HepG2 (cell line): ENCODE results near the gene H3-3A. TPM values are rescaled to one million over a fixed set of nuclear protein-coding genes. Genes with fewer than 3 reads are reported as not detected.

ENCODE experiments used
- ELF4 ChIP-seq: sonication (generic); formaldehyde crosslinking; IDR thresholded peaks from 2 replicates; pipeline ENCODE4 v1.5.0; 2020; ENCODE audit warnings: missing genetic modification reagents, mild to moderate bottlenecking, moderate library complexity, borderline replicate concordance
- ETS1 ChIP-seq: sonication (generic); formaldehyde crosslinking; IDR thresholded peaks from 2 replicates; pipeline ENCODE4 v1.4.0; 2020; ENCODE audit warnings: missing genetic modification reagents
- HMG20B ChIP-seq: conservative IDR thresholded peaks from 2 replicates; pipeline ENCODE4 v1.6.1; 2016; ENCODE audit warnings: missing genetic modification reagents, missing compliant biosample characterization
- LRRFIP1 ChIP-seq: sonication (generic); formaldehyde crosslinking; conservative IDR thresholded peaks from 2 replicates; pipeline ENCODE4 v1.4.0; 2020; ENCODE audit warnings: missing genetic modification reagents
- MIER3 ChIP-seq: IDR thresholded peaks from 2 replicates; pipeline ENCODE4 v1.6.1; 2016; ENCODE audit warnings: missing compliant biosample characterization, borderline replicate concordance
- TFDP1 ChIP-seq: IDR thresholded peaks from 2 replicates; pipeline ENCODE4 v1.6.1; 2016; ENCODE audit warnings: missing compliant biosample characterization, missing genetic modification reagents, borderline replicate concordance
- ZBTB40 ChIP-seq, 2 experiments: fragments of 450-650 bp in 1 of 2; sonication (generic) in 1 of 2; formaldehyde crosslinking in 1 of 2; IDR thresholded peaks; 2 replicates each; pipeline versions ENCODE4 v1.6.1 to v1.8.0; 2016 to 2022; ENCODE audit warnings: antibody characterized with exemption in 1 of 2, mild to moderate bottlenecking in 1 of 2, missing genetic modification reagents in 1 of 2
- ZMYM4 ChIP-seq: sonication (generic); formaldehyde crosslinking; IDR thresholded peaks from 2 replicates; pipeline ENCODE4 v1.8.1; 2023; ENCODE audit warnings: mild to moderate bottlenecking, missing genetic modification reagents
- ZNF513 ChIP-seq: sonication (generic); formaldehyde crosslinking; conservative IDR thresholded peaks from 2 replicates; pipeline ENCODE4 v1.5.0; 2020; ENCODE audit warnings: missing genetic modification reagents
- ZNF589 ChIP-seq: sonication (generic); formaldehyde crosslinking; conservative IDR thresholded peaks from 2 replicates; pipeline ENCODE4 v1.8.0; 2022; ENCODE audit warnings: mild to moderate bottlenecking, moderate library complexity, missing genetic modification reagents
- ZSCAN20 ChIP-seq: sonication (generic); formaldehyde crosslinking; IDR thresholded peaks from 2 replicates; pipeline ENCODE4 v1.4.0; 2020; ENCODE audit warnings: missing genetic modification reagents, mild to moderate bottlenecking, borderline replicate concordance
- polyA plus RNA-seq, 8 experiments: library from polyadenylated mRNA; depleted of rRNA in 3 of 8; stranded (reverse) in 7 of 8; unstranded in 1 of 8; fragments of >200 nt; fragmentation: Illumina TruSeq in 4 of 8; extraction: Trizol in 4 of 8; gene quantifications; 2 replicates each; pipeline versions ENCODE4 v1.2.1 to v1.2.3, GENCODE V29; 2011 to 2016; ENCODE audit warnings: low read depth in 4 of 8, missing spikeins in 1 of 8, mixed read lengths in 1 of 8; ENCODE audit not compliant: insufficient read depth in 1 of 8
- total RNA-seq, 5 experiments: library from RNA; depleted of rRNA; stranded (reverse); fragments of >200 nt; fragmentation: Illumina TruSeq; extraction: Trizol; gene quantifications; 2 replicates each; pipeline ENCODE4 v1.2.3, GENCODE V29; 2016; ENCODE audit warnings: low read depth in 1 of 5

The H3-3A gene
- total and polyA plus RNA-seq, 2 of the 13 experiments (the other 11 are each of a cell fraction or from before 2014, with no cell fraction given): 221 to 320 TPM

GRCh38 chr1:226083302-226084101 is 21.0 kb downstream of the H3-3A start (continued):
- peak; percentile 47; the same call in 1 of the 2 replicates for TF ChIP-seq TFDP1 (CRISPR knock-in tag)
- peak; percentile 79; the same call in 1 of the 2 replicates for TF ChIP-seq ZNF589
- no peak for TF ChIP-seq ZBTB40 (IDR thresholded peaks at IDR 0.05)
- TF ChIP-seq ZBTB40 (CRISPR knock-in tag; IDR thresholded peaks at IDR 0.05): peak; percentile 69; the same call in 1 of the 2 replicates
- TF ChIP-seq ETS1 (CRISPR knock-in tag): no peak
- TF ChIP-seq HMG20B: no peak
- TF ChIP-seq LRRFIP1 (CRISPR knock-in tag): 0 out of 2 replicates have a peak, but pooled peaks have one; percentile 51
- TF ChIP-seq ZNF513: no peak
- no peak; the same call in 1 of the 2 replicates for TF ChIP-seq ZSCAN20 (CRISPR knock-in tag)
- TF ChIP-seq ZMYM4 (CRISPR knock-in tag): peak; percentile 58; the same call in 1 of the 2 replicates
- TF ChIP-seq MIER3 (CRISPR knock-in tag): no peak
- TF ChIP-seq ELF4 (CRISPR knock-in tag): 0 out of 2 replicates have a peak, but pooled peaks have one; percentile 53
